Right cardiac atrium (tissue), 5 donors: ENCODE results near the gene XXYLT1. TPM values are rescaled to one million over a fixed set of nuclear protein-coding genes. Genes with fewer than 3 reads are reported as not detected.

Experiments used
- ATAC-seq, 2 donors: fragments of 200-7000 bp; cut with Tn5 transposase; one replicate each; pipeline versions ENCODE4 v1.8.0 to v1.9.1; 2020; ENCODE audit warnings: moderate library complexity in 2 of 2, mild to moderate bottlenecking in 1 of 2
- DNase-seq, 3 donors: peaks; one replicate each; pipeline ENCODE4 v3.0.0-alpha.2; 2020
- H3K27ac ChIP-seq: one replicate; pipeline ENCODE4 v1.5.1; 2013; ENCODE audit warnings: mild to moderate bottlenecking, low read length, control low read depth, moderate library complexity
- H3K27me3 ChIP-seq: one replicate; pipeline ENCODE4 v1.6.1; 2013; ENCODE audit not compliant: control insufficient read depth, insufficient read depth
- H3K4me1 ChIP-seq: one replicate; pipeline ENCODE4 v1.6.1; 2013; ENCODE audit warnings: low read length; ENCODE audit not compliant: control insufficient read depth, insufficient read depth
- H3K4me3 ChIP-seq: one replicate; pipeline ENCODE4 v1.5.1; 2013; ENCODE audit warnings: low read length, control low read depth
- H3K9me3 ChIP-seq: one replicate; pipeline ENCODE4 v1.6.1; 2013; ENCODE audit warnings: low read length; ENCODE audit not compliant: control insufficient read depth
- WGBS: extraction: QIAGEN DNeasy Blood & Tissue Kit; methylation state at CpG from one replicate; pipeline ENCODE4 v1.1.7; 2013; 5-methylcytosine and 5-hydroxymethylcytosine counted together
- intact Hi-C, 4 donors: fragments of 100-400 bp; cut with DNase I; formaldehyde crosslinking; loops; one replicate each; pipeline versions ENCODE4 v1.11.0 to v1.14.0; 2022 to 2023
- polyA plus RNA-seq: library from polyadenylated mRNA; stranded (reverse); fragments of 200-250 nt; gene quantifications from one replicate; pipeline ENCODE4 v1.2.3, GENCODE V29; 2013
- total RNA-seq, 4 donors: library from RNA; stranded (reverse); fragmentation: NEBNext Ultra II Directional; extraction: Animal tissue kit (Norgen Biotek cat#: 25700); gene quantifications; one replicate each; pipeline ENCODE4 v1.2.1, GENCODE V29; 2021
- donor health status: healthy with polysubstance abuse.
- donor health status: DM: no; HTN: yes; CAD: no.
- donor health status: DM: no; HTN: no; CAD: no.
- donor health status: DM: no; HTN: yes; CAD: no; lungs with severe emphysema.
- donor health status: DM: yes; HTN: yes; CAD: no.

The XXYLT1 gene
- total and polyA plus RNA-seq, 5 donors = 3.3 to 6.2 (median 4.3) TPM

GRCh38 chr3:195069501-195070251 is 201.3 kb downstream of the XXYLT1 start:
- intact Hi-C loops = no loop called here
- 97% methylated on average over 33 of the region's 33 CpGs for WGBS
- no peak overlapping the region for H3K27ac ChIP-seq

GRCh38 chr3:195068084-195069080 is 202.6 kb downstream of the XXYLT1 start:
- H3K27me3 ChIP-seq = no peaks in the 10 kb centered on the region
- no peak for ATAC-seq
- H3K4me1 ChIP-seq = no peaks in the 10 kb centered on the region
- H3K27ac ChIP-seq = no peak overlapping the region
- intact Hi-C loops = no loop called here
- no peak for DNase-seq
- H3K4me3 ChIP-seq = no peak overlapping the region
- WGBS = 89% methylated on average over 18 of the region's 18 CpGs
- no peaks in the 10 kb centered on the region for H3K9me3 ChIP-seq

More at GRCh38 chr3:195069501-195070251, 201.3 kb downstream of the XXYLT1 start:
- no peaks in the 10 kb centered on the region for H3K9me3 ChIP-seq
- H3K4me1 ChIP-seq = no peaks in the 10 kb centered on the region
- no peak overlapping the region for H3K4me3 ChIP-seq
- DNase-seq = peak in 1 of 3 donors; percentile 29
- no peak for ATAC-seq
- no peaks in the 10 kb centered on the region for H3K27me3 ChIP-seq

- no peaks in the 10 kb centered on the region for H3K9me3 ChIP-seq
- no peak overlapping the region for H3K27ac ChIP-seq
- peak in 1 of 2 donors; percentile 27 for ATAC-seq
- no peaks in the 10 kb centered on the region for H3K27me3 ChIP-seq
- no peaks in the 10 kb centered on the region for H3K4me1 ChIP-seq
- 79% methylated on average over 16 of the region's 16 CpGs for WGBS
- no peak overlapping the region for H3K4me3 ChIP-seq
- peak; percentile 22 to 58 (median 37) for DNase-seq
- intact Hi-C loops = no loop called here
Measured at GRCh38 chr3:195066441-195066841, 204.5 kb downstream of the XXYLT1 start.

- Histone ChIP-seq H3K27me3 (no peaks in the 10 kb centered on the region), H3K9me3 (no peaks in the 10 kb centered on the region), H3K4me1 (no peaks in the 10 kb centered on the region), H3K27ac (no peak overlapping the region), H3K4me3 (no peak overlapping the region)
- ATAC-seq = no peak
- DNase-seq = peak in 1 of 3 donors; percentile 11
- 92% methylated on average over 13 of the region's 13 CpGs for WGBS
- intact Hi-C loops = no loop called here
Measured at GRCh38 chr3:195065864-195066185, 205.1 kb downstream of the XXYLT1 start.

- WGBS = 75% methylated on average over 42 of the region's 42 CpGs
- DNase-seq (peak; percentile 17 to 79 (median 67)), ATAC-seq (peak; percentile 24 to 72)
- no peak overlapping the region for H3K27ac ChIP-seq
- no peaks in the 10 kb centered on the region for H3K4me1 ChIP-seq
- intact Hi-C loops = no loop called here
- H3K27me3 ChIP-seq = no peaks in the 10 kb centered on the region
- no peaks in the 10 kb centered on the region for H3K9me3 ChIP-seq
- H3K4me3 ChIP-seq = no peak overlapping the region
Measured at GRCh38 chr3:195065142-195065863, 205.7 kb downstream of the XXYLT1 start.

- no peak overlapping the region for H3K27ac ChIP-seq
Measured at GRCh38 chr3:195064300-195064931, 206.5 kb downstream of the XXYLT1 start.

GRCh38 chr3:195063581-195064193 is 207.3 kb downstream of the XXYLT1 start:
- intact Hi-C loops = no loop called here
- no peak for ATAC-seq
- peak in 1 of 3 donors; percentile 1 for DNase-seq
- Histone ChIP-seq H3K27me3 (no peaks in the 10 kb centered on the region), H3K27ac (no peak overlapping the region), H3K9me3 (no peaks in the 10 kb centered on the region), H3K4me1 (no peaks in the 10 kb centered on the region), H3K4me3 (no peak overlapping the region)
- WGBS = 78% methylated on average over 9 of the region's 9 CpGs

More at GRCh38 chr3:195064300-195064931, 206.5 kb downstream of the XXYLT1 start:
- Histone ChIP-seq H3K4me3 (no peak overlapping the region), H3K4me1 (no peaks in the 10 kb centered on the region), H3K27me3 (no peaks in the 10 kb centered on the region), H3K9me3 (no peaks in the 10 kb centered on the region)
- 53% methylated on average over 8 of the region's 8 CpGs for WGBS
- DNase-seq (peak in 2 of 3 donors; percentile 2 to 22), ATAC-seq (no peak)
- intact Hi-C loops = no loop called here

- Histone ChIP-seq H3K4me3 (no peak overlapping the region), H3K9me3 (no peaks in the 10 kb centered on the region), H3K27ac (no peak overlapping the region), H3K27me3 (no peaks in the 10 kb centered on the region), H3K4me1 (no peaks in the 10 kb centered on the region)
- intact Hi-C loops = no loop called here
- 82% methylated on average over 20 of the region's 20 CpGs for WGBS
- ATAC-seq = no peak
- peak in 2 of 3 donors; percentile 2 to 22 for DNase-seq
Measured at GRCh38 chr3:195062866-195063540, 208.0 kb downstream of the XXYLT1 start.

GRCh38 chr3:195061756-195062655 is 209.0 kb downstream of the XXYLT1 start:
- no peak overlapping the region for H3K27ac ChIP-seq
- no peaks in the 10 kb centered on the region for H3K9me3 ChIP-seq
- H3K27me3 ChIP-seq = no peaks in the 10 kb centered on the region
- intact Hi-C loops = no loop called here
- no peak overlapping the region for H3K4me3 ChIP-seq
- DNase-seq = peak in 1 of 3 donors; percentile 14
- 91% methylated on average over 36 of the region's 36 CpGs for WGBS
- H3K4me1 ChIP-seq = no peaks in the 10 kb centered on the region
- ATAC-seq = no peak
